ENCODE results near the gene CRELD1. TPM values are rescaled to one million over a fixed set of nuclear protein-coding genes. Genes with fewer than 3 reads are reported as not detected.

The CRELD1 gene
- total and polyA plus RNA-seq, 9 of the 15 experiments (the other 6 are each of a cell fraction or from before 2014, with no cell fraction given), result 3.3 to 25.8 (median 16.5) TPM

DNA sequence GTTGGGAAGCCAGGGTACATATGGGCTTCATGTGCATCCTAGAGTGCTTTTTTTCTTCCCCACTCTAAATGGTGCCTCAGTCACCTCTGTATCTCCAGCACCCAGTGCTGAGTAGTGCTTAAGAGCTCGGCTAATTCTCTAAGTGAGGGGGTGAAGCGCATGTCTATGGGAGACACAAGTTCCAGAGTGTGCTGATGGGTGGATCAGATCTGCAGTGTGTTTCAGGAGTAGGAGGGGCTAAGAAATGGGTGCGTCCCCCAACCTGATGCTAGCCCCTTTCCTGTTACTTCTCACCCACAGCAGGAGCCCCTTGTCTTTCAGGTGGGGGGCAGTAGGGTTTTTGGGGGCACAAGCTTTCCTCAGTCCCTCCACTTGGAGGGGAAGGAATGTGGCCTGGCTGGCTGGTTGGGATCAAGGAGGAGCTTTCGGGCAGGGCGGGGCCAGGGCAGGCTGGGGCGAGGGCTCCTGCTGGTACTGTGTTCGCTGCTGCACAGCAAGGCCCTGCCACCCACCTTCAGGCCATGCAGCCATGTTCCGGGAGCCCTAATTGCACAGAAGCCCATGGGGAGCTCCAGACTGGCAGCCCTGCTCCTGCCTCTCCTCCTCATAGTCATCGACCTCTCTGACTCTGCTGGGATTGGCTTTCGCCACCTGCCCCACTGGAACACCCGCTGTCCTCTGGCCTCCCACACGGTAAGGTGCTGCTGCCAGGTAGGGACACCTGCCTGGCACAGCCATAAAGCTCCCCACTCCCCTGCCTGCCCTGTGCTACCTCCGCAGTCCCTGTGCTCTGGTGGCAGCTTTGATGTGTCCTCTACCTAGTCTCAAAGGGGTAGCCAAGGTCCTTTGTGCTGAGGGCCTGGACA, 31.0 kb upstream of the CRELD1 start, which contains the start of gene IL17RE (continued):
- TF ChIP-seq, protein P1, sequence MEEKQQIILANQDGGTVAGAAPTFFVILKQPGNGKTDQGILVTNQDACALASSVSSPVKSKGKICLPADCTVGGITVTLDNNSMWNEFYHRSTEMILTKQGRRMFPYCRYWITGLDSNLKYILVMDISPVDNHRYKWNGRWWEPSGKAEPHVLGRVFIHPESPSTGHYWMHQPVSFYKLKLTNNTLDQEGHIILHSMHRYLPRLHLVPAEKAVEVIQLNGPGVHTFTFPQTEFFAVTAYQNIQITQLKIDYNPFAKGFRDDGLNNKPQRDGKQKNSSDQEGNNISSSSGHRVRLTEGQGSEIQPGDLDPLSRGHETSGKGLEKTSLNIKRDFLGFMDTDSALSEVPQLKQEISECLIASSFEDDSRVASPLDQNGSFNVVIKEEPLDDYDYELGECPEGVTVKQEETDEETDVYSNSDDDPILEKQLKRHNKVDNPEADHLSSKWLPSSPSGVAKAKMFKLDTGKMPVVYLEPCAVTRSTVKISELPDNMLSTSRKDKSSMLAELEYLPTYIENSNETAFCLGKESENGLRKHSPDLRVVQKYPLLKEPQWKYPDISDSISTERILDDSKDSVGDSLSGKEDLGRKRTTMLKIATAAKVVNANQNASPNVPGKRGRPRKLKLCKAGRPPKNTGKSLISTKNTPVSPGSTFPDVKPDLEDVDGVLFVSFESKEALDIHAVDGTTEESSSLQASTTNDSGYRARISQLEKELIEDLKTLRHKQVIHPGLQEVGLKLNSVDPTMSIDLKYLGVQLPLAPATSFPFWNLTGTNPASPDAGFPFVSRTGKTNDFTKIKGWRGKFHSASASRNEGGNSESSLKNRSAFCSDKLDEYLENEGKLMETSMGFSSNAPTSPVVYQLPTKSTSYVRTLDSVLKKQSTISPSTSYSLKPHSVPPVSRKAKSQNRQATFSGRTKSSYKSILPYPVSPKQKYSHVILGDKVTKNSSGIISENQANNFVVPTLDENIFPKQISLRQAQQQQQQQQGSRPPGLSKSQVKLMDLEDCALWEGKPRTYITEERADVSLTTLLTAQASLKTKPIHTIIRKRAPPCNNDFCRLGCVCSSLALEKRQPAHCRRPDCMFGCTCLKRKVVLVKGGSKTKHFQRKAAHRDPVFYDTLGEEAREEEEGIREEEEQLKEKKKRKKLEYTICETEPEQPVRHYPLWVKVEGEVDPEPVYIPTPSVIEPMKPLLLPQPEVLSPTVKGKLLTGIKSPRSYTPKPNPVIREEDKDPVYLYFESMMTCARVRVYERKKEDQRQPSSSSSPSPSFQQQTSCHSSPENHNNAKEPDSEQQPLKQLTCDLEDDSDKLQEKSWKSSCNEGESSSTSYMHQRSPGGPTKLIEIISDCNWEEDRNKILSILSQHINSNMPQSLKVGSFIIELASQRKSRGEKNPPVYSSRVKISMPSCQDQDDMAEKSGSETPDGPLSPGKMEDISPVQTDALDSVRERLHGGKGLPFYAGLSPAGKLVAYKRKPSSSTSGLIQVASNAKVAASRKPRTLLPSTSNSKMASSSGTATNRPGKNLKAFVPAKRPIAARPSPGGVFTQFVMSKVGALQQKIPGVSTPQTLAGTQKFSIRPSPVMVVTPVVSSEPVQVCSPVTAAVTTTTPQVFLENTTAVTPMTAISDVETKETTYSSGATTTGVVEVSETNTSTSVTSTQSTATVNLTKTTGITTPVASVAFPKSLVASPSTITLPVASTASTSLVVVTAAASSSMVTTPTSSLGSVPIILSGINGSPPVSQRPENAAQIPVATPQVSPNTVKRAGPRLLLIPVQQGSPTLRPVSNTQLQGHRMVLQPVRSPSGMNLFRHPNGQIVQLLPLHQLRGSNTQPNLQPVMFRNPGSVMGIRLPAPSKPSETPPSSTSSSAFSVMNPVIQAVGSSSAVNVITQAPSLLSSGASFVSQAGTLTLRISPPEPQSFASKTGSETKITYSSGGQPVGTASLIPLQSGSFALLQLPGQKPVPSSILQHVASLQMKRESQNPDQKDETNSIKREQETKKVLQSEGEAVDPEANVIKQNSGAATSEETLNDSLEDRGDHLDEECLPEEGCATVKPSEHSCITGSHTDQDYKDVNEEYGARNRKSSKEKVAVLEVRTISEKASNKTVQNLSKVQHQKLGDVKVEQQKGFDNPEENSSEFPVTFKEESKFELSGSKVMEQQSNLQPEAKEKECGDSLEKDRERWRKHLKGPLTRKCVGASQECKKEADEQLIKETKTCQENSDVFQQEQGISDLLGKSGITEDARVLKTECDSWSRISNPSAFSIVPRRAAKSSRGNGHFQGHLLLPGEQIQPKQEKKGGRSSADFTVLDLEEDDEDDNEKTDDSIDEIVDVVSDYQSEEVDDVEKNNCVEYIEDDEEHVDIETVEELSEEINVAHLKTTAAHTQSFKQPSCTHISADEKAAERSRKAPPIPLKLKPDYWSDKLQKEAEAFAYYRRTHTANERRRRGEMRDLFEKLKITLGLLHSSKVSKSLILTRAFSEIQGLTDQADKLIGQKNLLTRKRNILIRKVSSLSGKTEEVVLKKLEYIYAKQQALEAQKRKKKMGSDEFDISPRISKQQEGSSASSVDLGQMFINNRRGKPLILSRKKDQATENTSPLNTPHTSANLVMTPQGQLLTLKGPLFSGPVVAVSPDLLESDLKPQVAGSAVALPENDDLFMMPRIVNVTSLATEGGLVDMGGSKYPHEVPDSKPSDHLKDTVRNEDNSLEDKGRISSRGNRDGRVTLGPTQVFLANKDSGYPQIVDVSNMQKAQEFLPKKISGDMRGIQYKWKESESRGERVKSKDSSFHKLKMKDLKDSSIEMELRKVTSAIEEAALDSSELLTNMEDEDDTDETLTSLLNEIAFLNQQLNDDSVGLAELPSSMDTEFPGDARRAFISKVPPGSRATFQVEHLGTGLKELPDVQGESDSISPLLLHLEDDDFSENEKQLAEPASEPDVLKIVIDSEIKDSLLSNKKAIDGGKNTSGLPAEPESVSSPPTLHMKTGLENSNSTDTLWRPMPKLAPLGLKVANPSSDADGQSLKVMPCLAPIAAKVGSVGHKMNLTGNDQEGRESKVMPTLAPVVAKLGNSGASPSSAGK (IDR thresholded peaks at IDR 0.05), result peak; percentile 12; the same call in 1 of the 2 replicates
- no peak for TF ChIP-seq MAFG (tag; conservative IDR thresholded peaks at IDR 0.05)
- peak; percentile 69 to 75 for TF ChIP-seq NRF1 (conservative IDR thresholded peaks at IDR 0.05 in 1 of 2, IDR thresholded peaks at IDR 0.05 in 1 of 2)
- TF ChIP-seq KAT8 (IDR thresholded peaks at IDR 0.05; ENCODE audit: low read depth), result no peak
- no peak for TF ChIP-seq ZNF324 (CRISPR knock-in tag; IDR thresholded peaks at IDR 0.05)
- TF ChIP-seq, protein P2, sequence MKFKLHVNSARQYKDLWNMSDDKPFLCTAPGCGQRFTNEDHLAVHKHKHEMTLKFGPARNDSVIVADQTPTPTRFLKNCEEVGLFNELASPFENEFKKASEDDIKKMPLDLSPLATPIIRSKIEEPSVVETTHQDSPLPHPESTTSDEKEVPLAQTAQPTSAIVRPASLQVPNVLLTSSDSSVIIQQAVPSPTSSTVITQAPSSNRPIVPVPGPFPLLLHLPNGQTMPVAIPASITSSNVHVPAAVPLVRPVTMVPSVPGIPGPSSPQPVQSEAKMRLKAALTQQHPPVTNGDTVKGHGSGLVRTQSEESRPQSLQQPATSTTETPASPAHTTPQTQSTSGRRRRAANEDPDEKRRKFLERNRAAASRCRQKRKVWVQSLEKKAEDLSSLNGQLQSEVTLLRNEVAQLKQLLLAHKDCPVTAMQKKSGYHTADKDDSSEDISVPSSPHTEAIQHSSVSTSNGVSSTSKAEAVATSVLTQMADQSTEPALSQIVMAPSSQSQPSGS (CRISPR knock-in tag; IDR thresholded peaks at IDR 0.05), result no peak
- TF ChIP-seq, protein P3, sequence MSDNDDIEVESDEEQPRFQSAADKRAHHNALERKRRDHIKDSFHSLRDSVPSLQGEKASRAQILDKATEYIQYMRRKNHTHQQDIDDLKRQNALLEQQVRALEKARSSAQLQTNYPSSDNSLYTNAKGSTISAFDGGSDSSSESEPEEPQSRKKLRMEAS (CRISPR knock-in tag; IDR thresholded peaks at IDR 0.05), result peak; percentile 9; the same call in 1 of the 2 replicates
- 0 out of 2 replicates have a peak, but pooled peaks have one; percentile 21 for TF ChIP-seq POLR2G (IDR thresholded peaks at IDR 0.05; ENCODE audit: low read depth, low read length)
- 0 out of 2 replicates have a peak, but pooled peaks have one; percentile 27 for TF ChIP-seq HDGF (IDR thresholded peaks at IDR 0.05)
- TF ChIP-seq, protein P4, sequence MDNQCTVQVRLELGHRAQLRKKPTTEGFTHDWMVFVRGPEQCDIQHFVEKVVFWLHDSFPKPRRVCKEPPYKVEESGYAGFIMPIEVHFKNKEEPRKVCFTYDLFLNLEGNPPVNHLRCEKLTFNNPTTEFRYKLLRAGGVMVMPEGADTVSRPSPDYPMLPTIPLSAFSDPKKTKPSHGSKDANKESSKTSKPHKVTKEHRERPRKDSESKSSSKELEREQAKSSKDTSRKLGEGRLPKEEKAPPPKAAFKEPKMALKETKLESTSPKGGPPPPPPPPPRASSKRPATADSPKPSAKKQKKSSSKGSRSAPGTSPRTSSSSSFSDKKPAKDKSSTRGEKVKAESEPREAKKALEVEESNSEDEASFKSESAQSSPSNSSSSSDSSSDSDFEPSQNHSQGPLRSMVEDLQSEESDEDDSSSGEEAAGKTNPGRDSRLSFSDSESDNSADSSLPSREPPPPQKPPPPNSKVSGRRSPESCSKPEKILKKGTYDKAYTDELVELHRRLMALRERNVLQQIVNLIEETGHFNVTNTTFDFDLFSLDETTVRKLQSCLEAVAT (IDR thresholded peaks at IDR 0.05), result 0 out of 4 replicates have a peak, but pooled peaks of 1 of the 2 experiments have one; percentile 40
- no peak for TF ChIP-seq KLF6 (CRISPR knock-in tag; IDR thresholded peaks at IDR 0.05; ENCODE audit: borderline replicate concordance)
